RKO (cell line): ENCODE data around the gene NLGN4Y.

Experiments used
- DNase-seq: peaks from one replicate; pipeline ENCODE4 v3.0.0-alpha.2; 2016; ENCODE audit warnings: low spot score

Gene NLGN4Y

DNA sequence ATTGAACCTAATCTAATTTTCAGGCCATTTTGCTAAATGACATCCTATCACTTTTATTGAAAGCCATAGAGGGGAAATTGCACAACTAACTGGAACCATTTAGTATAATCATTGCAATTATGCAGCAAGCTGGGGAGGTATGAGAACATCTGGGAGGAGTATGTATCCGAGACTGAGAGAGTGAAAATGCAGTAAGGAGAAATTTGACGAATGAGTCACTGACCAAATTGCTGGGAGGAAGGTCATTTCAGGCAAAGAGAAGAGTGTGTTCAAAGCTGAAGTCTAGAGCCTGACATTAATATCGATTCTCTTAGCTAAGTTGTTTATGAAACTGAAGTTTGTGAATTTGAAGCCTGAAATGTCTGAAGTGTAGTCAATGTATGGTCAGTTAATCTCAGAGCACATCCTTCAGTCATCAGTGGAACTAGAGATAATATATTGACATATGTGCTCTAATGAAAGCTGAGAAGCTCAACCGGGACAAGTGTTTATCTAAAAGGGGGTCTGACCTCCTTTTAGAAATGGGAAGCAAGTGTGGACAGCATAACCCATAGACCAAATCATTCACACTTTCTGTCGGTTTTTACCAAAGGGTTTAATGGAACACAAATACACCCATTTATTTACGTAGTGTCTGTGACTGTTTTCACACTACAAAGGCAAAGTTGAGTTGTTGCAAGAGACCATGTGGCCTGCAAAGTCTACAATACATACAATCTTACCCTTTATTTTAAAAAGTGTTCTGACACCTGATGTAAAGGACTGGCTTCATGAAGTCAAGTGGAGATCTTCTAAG, 120.0 kb downstream of the NLGN4Y start:
- DNase-seq = no peak

DNA sequence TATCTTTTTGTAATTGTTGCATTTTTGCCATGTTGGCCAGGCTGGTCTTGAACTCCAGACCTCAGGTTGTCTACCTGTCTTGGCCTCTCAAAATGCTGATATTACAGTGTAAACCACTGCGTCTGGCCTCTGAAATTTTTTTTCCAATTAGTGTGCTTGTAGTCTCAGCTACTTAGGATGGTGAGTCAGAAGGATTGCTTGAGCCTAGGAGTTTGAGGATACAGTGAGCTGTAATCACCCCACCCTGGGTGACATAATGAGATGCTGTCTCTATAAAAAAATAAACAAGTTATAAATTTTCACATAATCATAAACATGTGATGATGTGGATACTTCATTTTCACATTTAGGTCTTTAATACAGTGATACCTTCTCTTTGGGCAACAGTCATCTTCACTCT, 154.9 kb downstream of the NLGN4Y start:
- no peak for DNase-seq

DNA sequence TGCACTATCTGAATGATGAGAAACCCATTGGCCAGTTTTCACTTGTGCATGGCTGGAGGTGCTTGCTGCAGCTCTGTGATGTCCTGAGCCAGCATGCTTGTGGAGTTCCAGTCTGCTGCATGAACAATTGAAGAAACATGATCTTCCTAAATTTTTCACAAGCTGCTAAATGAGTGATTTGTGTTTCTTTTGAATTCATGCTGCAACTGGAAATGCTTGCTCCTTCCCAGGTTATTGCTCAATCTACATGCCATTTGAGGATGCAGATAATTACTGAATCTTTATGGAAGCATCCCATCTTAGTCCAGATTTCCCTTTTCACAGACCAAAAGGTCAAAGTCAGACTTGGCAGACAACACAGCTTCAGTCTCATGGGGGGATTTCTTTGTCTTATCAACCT, 170.2 kb downstream of the NLGN4Y start:
- DNase-seq = no peak

DNA sequence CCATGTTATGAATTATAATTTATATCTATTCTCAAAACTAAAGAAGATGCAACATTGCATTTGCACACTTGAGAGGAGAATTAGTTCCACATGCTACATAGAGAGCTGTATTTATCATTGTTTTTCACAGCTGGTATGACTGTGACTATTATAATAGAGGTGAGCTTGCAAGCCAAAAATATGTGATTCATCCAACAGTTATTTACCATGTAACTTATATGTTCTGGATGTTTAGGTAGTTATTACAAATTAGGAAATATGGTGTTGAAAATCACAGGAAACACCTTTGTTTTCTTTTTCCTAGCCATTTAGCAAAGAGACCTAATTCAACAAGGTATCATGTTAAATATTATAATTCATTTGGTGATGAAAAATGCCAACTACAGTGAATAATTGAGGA, 183.8 kb downstream of the NLGN4Y start:
- DNase-seq = no peak

DNA sequence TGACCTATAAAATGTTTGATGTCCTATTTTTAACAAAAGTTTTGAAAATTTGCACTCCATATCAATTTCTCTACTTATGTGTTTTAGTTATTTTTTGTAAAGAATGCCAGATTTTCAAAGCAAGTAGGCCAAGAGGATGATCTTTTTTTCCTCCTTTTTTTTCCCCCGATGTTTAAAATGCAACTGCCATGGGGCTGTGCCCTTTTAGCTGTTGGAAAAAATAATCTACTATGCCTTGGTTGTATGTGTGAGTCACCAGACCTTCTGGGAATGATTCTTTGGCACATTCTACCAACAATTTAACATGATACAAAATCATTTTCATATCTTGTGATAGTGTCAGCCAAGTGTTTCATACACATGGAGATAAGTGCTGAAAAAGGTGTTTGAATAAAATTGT, 217.3 kb downstream of the NLGN4Y start:
- DNase-seq = no peak

DNA sequence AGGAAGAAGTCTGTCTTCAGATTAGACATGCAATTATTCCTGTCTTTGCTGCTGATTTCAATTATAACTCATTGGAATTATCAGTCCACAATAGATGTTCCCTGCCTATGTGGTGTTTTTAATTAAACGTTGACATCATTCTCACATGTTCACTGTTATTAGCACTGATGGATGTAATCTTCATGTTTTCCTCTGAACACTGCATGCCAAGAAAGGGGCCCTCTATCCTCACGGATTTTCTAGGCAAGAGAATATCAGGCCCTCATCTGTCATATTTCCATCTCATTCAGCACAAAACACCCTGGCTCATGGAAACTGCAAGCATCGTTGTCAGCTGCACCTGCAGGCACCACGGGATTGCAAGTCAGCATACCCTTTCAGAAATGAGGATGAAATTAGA, 224.0 kb downstream of the NLGN4Y start:
- DNase-seq = no peak

DNA sequence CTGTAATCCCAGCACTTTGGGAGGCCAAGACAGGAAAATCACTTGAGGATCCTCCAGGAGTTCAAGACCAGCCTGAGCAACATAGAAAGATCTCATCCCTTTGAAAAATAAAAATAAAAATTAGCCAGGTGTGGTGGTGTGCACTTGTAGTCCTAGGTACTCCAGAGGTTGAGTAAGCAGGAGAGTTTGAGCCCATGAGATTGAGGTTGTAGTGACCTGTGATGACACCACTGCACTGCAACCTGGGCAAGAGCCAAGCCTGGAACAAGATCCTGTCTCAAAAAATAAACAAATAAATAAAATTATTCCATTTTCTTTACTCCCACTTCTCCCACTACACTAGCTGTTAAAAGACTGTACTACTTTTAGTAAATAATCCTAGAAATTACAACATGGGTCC, 231.2 kb downstream of the NLGN4Y start:
- DNase-seq = no peak

DNA sequence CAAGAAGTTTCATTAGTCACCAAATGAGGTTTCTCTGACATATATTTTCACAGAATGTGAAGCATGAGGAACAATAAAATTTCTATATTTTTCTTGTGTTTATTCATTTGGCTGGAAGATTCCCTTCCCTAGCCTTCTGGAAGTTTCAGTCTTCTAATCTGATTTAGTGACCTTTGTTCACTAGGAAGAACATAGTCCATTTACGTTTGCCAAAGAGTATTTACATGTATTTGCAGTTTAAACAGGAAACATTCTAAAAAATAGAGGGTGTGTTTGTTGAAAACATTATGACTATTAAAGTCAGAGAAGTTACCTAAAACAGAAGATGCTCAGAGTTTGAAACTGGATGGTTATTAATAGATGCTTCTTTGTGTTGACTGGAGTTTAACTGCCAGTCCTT, 238.6 kb downstream of the NLGN4Y start:
- no peak for DNase-seq

DNA sequence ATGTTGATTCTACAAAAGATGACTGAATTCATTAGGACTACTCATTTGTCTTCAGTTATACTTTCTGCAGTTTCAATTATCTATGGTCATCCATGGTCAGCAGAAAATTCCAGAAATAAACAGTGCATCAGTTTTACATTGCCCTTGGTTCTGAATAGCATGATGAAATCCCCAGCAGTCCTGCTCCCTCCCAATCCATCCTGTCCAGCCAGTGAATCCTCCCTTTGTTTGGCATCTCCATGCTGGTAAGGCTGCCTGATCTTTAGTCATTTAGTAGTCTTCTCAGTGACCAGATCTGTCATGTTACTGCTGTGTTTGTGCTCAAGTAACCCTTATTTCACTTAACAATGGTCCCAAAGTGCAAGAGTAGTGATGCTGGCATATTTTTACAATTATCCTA, 239.3 kb downstream of the NLGN4Y start:
- no peak for DNase-seq

DNA sequence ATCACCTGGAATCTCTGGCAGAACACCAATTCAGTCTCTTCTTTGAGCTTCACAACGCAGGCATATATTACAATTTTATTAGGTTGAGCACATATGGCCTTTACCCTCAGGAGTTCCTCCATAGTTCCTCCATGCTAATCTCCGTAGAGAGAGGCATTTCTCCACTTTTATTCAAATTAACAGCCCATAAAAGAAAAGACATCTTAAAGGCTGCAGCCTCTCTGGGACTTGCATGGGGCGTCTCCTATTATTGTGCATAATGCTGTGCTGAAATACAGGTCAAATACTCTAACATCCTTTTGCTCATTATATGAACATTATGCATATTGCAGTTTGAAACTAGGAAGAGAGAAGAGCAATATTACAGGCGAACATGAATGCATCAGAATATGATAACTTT, 253.9 kb downstream of the NLGN4Y start:
- DNase-seq = no peak

DNA sequence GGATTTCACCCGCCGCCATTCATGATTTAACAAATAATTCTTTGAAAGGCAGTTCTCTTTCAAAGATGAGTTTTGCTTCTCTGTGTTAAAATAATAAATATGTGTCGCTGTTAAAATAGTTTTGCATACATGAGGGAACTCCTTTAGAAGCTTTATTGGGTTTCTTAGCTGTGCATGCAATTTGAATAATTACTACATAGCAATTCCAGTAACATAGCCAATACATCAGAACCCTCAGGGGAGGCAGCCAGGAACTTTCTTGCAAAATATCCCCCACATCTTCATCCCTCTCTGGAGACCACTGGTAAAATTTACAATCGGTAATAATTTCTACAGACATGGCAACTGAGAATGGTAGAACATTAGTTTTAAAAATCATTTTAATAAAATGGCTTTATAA, 268.8 kb downstream of the NLGN4Y start:
- DNase-seq = no peak

DNA sequence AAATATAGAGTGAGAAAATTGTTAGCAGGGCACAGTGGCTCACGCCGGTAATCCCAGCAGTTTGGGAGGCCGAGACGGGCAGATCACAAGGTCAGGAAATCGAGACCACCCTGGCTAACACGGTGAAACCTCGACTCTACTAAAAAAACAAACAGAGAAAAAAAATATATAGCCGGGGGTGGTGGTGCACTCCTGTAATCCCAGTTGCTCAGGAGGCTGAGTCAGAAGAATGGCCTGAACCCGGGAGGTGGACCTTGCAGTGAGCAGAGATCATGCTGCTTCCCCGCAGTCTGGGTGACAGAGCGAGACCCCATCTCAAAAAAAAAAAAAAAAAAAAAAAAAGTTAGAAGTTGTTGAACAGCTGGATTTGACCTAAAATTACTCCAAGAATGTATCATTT, 269.3 kb downstream of the NLGN4Y start:
- no peak for DNase-seq

DNA sequence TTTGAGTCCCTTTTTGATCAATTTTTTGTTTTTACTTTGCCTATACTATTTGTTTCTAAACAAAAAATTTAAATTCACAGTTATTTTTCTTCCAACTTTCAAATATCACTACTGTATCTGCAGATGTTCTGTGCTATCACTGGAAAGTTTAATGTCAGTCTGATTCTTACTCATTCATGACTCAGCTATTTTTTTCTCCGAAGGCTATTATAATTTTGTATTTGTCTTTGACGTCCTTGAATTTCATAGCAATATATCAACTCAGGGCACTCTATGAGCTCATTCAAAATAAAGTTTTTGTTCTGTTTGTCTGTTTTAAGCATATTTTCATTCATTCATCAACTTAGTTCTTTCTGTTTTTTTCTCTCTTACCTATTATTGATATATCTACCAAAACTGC, 273.7 kb downstream of the NLGN4Y start:
- DNase-seq = no peak

DNA sequence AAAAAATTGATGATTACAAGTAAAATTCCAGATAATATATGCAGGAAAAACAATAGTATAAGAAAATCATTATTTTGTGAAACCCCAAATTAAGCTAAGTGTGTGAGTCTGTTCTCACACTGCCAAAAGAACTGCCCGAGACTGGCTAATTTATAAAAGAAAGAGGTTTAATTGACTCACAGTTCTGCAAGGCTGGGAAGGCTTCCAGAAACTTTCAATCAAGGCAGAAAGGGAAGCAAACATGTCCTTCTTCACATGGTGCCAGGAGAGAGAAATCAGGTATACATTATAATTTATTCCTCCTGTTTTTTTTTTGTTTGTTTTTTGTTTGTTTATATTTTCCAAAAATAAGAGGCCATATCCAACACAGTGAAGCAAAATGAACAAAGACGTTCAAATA, 276.8 kb downstream of the NLGN4Y start:
- no peak for DNase-seq

DNA sequence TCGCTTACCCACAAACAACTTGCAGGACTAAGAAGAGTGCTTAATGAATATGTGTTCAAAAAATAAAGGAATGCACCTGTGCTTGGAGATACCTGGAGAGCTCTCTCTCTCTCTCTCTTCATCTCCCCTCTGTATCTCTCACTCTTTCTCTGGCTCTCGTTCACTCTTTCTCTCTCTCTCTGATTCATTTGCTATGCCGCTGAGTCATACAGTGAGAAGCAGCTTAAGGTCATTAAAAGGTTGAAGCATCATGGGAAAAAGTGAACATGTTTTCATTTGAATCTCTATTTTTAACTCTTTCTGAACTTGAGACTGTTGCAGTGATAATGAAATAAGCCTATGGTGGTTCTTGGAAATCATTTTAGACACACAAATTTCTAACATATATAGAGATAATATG, 277.8 kb downstream of the NLGN4Y start:
- DNase-seq = no peak

DNA sequence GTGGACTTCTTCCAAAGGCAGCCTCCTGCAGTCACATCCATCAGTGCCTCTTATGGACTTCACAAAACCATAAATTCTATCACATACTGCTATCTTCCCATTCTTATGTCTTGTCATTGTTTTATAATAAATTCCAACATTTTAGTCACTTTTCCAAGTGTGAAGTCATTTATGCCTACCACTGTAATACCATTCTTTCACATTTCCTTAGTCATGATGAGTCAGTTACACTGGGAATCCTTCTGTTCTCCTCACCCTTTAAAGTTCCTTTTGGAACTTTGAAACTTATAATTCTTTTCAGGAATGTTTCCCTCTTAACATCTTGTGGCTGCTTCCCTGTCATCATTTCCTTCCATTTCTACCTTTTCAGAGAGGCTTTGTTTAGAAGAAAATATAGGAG, 279.7 kb downstream of the NLGN4Y start:
- no peak for DNase-seq

DNA sequence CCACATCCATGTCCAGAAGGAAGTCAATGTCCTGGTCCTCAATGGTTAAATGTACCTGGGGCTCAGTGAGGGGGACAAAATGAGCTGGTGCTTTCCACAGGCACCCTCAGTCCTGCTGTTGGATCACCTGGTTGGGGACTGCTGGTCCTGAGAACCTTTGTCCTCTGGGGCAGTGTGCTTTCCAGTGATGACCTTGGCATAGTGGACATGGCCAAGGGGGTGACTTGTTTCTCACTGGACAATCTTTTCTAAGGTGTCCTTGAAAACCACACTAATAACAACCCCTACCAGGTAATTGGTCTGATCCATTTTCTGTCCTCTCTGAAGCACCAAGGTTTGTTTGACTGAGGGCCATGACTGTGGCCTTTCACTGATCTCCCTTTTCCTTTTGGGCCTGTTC, 294.1 kb downstream of the NLGN4Y start:
- DNase-seq = no peak

DNA sequence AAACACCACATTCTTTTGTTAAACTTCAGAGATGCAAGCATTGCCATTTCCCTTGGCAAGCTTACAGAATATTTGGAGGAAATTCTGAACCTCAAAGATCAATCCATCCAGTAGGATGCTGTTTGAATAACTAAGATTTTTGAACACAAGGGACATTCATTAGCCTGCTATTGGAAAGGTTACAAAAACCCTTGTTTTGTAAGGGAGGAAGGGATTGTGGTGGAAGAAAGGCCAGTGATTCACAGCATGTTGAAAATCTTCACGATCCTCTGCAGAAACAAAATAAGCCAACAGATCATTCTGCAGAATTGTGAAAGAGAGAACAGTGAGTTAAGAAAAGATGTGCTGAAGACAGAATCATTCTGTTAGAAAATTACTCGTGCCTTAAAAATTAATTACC, 297.9 kb downstream of the NLGN4Y start:
- no peak for DNase-seq

DNA sequence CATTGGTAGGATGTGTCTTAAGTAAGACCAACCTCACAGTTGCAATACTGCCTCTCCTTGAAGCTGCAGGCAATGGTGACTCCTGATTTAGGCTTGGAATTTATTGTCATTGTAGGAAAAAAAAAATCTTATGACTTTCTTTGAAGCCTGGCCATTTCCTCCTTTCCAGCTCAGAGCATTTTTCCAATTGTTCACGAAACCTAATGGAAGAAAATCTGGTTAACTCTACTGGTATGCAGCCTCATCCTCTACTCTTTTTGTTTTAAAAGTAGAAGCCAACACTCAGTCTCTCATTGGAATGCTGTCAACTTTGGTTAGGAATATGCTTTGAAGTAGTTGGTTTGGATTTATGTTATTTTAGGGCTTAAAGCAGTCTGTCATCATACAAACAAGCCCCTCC, 298.6 kb downstream of the NLGN4Y start:
- no peak for DNase-seq

DNA sequence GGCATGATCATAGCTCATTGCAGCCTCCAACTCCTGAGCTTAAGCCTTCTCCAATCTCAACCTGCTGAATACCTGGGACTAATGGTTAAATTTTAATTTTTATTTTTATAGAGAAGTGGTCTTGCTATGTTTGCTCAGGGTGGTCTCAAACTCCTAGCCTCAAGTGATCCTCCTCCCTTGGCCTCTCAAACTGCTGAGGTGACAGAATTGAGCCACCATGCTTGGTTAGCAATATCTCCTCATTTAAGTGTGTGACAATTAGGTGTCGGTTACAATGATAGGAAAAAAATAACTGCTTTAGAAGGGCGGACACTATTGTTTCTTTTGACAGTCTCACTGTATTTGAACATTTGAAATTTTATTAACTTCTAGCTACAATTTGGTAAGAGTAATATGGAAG, 300.3 kb downstream of the NLGN4Y start:
- no peak for DNase-seq

DNA sequence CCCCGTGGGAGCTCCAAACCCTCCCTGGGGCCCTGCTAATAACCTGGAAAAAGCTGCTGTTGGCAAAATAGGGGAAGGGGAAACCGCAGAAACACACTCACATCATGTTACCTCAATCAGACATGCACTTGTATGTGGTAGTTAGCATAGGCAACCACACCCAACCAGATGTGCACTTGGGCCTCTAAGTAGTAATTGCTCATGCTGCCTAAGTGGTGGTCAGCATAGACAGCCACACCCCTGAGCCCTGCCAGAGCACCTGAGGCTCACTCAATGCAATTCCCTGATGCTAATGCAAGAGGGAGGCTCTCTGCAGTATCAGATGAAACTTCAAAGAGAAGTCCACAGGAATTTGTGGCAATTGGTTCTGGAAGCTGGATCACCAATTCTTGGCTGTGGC, 301.4 kb downstream of the NLGN4Y start:
- DNase-seq = no peak

DNA sequence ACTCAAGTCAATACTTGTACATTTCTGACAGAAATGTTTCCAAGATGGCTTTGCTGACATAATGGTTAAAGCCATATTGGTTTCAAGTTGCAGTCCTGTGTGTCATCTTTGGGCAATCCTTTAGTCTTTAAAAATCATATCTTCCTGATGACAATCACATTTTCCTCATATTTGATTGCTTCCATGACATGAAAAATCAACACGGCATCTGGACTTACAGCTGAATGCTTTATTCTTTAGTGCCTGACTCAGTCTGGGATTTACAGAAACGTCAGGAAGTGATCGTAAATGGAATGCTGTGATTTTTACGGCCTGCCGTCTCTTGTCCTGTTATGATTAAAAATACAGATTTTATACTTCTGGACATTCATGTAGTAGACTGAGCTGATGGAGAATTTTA, 304.2 kb downstream of the NLGN4Y start:
- DNase-seq = no peak

DNA sequence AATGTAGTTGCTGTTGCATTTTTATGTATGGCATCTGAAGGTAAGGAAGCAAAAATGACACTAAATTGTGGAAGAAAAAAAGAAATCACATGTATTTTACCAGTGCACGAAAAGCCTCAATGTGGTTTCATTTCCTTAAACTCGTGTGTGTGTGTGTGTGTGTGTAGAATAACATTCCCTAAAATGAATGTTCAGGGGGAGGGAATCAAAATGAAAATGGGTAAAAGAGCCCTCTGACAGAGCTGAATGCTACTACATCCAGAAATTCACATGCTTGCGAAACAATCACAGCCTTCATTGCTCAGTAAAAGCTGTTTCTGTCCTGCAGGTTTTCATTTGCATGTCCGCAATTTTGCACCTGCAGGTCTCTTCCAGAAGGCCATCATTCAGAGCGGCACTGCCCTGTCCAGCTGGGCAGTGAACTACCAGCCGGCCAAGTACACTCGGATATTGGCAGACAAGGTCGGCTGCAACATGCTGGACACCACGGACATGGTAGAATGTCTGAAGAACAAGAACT, 305.1 kb downstream of the NLGN4Y start:
- DNase-seq = no peak
